ENCODE data around the gene UGT1A5.
"Not testable (repeated sequence)": the region's sequence is repeated elsewhere in the genome, so short reads cannot be mapped to it uniquely, and the experiment has no call there.

UGT1A5 gene

DNA sequence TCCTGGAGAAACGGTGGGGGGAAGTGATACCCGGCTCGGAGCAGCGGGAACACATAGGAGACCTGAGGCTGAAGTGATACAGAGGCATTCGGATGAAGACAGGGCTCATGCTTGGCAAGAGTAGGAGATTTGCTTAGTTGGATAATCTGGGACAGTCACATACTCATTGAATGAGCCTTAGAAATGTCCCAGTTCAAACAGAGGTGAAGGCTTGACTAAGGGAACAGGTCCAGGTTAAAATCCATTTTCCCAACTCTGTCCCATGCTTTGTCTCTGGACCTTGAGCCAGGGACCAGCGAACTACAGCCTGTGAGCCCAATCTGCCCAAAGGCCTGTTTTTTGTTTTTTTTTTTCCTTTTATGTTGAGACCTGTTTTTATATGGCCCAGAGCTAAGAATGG lies 18.7 kb upstream of the UGT1A5 start:
- DNase-seq (ENCODE audit: low read depth in 2 of 2), result no peak

- no peak for DNase-seq (ENCODE audit: low read depth in 2 of 2)
Measured at GRCh38 chr2:233698740-233699139, 14.0 kb upstream of the UGT1A5 start.

GRCh38 chr2:233699424-233700027 lies 13.2 kb upstream of the UGT1A5 start:
- no peak for DNase-seq (ENCODE audit: low read depth in 2 of 2)

DNA sequence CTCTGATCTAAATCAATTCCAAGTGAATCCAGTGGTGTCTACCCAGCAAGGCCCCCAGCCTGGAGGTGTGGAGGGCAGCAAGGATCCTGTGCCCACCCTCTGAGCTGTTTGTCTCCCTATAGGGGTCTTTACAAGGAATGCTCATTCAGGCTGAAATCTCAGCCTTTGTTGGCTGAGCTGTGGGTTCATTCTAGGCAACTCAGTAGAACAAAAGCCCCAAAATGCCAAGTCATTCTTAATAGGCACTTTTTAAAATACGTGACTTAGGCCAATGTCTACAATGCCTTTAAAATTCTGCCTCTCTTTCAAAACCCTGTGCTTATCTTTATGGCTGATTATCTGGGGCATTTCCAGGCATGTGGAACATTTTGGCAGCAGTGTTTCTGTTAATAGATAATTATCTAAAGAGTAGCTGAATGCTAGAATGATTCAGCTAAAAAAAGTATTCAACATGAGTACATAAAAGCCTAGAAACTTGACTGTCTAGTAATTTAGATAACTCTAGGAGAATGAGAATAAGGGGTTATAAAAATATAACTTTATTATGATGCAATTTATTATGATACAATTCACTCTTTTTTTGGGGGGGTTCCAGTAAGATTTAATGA lies 12.6 kb upstream of the UGT1A5 start:
- DNase-seq (ENCODE audit: low read depth in 2 of 2), result no peak

DNA sequence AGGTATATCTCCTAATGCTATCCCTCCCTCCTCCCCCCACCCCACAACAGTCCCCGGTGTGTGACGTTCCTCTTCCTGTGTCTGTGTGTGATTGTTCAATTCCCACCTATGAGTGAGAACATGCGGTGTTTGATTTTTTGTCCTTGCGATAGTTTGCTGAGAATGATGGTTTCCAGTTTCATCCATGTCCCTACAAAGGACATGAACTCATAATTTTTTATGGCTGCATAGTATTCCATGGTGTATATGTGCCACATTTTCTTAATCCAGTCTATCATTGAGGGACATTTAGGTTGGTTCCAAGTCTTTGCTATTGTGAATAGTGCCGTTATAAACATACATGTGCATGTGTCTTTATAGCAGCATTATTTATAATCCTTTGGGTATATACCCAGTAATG lies 11.9 kb upstream of the UGT1A5 start:
- not testable (repeated sequence) for DNase-seq (ENCODE audit: low read depth in 2 of 2)

DNA sequence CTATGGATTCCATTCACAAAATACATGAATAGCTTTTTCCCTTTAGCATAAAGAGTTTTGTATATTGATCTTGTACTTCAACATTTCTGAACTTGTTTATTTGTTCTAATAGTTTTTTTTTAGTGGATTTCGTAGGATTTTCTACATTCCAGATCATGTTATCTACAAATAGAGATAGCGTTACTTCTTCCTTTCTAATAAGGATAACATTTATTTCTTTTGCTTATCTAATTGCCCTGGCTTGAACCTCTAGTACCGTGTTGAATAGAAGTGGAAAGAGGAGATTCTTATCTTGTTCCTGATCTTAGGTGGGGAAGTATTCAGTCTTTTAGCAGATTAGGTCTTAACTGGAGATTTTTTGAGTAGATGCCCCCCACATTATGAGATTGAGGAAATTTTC lies 10.5 kb upstream of the UGT1A5 start:
- DNase-seq (ENCODE audit: low read depth in 2 of 2), result no peak

- DNase-seq (ENCODE audit: low read depth in 2 of 2), result no peak
Measured at GRCh38 chr2:233705911-233706506, 6.7 kb upstream of the UGT1A5 start.

DNA sequence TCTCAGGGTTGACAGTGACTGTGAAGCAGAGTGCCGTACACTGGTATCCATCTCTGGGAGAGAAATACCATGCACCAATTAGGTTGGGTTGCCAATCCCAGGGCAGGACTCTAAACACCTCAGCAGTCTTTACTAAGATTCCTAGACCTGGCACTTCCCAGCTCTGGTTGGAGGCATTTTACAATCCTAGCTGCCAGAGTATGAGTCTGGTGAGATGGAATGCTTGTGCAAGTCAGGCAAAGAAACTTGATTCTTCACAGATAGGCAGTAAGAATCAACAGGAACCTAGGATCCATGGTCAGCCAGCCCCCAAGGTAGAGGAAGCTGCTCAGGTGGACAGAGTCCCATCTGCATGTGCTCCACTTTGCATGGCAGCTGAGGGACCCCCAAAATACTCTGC lies 6.0 kb upstream of the UGT1A5 start:
- DNase-seq (ENCODE audit: low read depth in 2 of 2), result no peak

GRCh38 chr2:233707940-233708644 lies 4.6 kb upstream of the UGT1A5 start:
- DNase-seq (ENCODE audit: low read depth in 2 of 2), result no peak

- no peak for DNase-seq (ENCODE audit: low read depth in 2 of 2)
Measured at GRCh38 chr2:233708942-233709341, 3.8 kb upstream of the UGT1A5 start.

GRCh38 chr2:233711312-233712008 lies 1.2 kb upstream of the UGT1A5 start:
- DNase-seq (ENCODE audit: low read depth in 2 of 2), result peak; percentile 44 to 51

DNA sequence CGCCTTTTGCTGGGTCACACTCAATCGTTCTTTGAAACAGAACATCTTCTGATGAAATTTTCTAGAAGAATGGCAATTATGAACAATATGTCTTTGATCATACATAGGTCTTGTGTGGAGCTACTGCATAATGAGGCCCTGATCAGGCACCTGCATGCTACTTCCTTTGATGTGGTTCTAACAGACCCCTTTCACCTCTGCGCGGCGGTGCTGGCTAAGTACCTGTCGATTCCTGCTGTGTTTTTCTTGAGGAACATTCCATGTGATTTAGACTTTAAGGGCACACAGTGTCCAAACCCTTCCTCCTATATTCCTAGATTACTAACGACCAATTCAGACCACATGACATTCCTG lies 532 bp downstream of the UGT1A5 start:
- no peak for DNase-seq (ENCODE audit: low read depth in 2 of 2)

- DNase-seq (ENCODE audit: low read depth in 2 of 2), result no peak
Measured at GRCh38 chr2:233714121-233714520, 1.4 kb downstream of the UGT1A5 start.

GRCh38 chr2:233718552-233718951 lies 5.8 kb downstream of the UGT1A5 start, which contains the start of gene UGT1A4:
TSS of gene UGT1A4 (plus strand) at chr2:233718736. CDS start at chr2:233718821, 85 bp downstream.
- no peak for DNase-seq (ENCODE audit: low read depth in 2 of 2)

DNA sequence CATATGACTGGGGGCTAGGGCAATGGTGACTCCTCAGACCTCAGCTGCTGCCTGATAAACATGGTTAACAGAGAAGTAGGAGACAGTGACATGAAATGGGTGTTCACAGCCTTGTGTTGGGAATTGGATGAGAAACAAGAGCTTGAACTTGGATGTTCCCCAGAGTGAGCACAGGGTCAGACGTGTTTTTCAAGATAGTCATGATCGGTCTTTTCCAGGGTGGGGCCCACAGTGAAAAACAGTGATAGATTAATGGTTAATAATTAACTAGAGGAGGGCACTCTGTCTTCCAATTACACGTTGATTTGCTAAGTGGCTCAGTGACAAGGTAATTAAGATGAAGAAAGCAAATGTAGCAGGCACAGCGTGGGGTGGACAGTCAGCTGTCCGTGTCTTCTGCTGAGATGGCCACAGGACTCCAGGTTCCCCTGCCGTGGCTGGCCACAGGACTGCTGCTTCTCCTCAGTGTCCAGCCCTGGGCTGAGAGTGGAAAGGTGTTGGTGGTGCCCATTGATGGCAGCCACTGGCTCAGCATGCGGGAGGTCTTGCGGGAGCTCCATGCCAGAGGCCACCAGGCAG lies 16.1 kb downstream of the UGT1A5 start, which contains the start of gene UGT1A3:
UGT1A3 (plus strand) TSS at position 320 of the 579 bp plus-strand sequence; CDS start at position 405, 85 bp downstream.
- DNase-seq (ENCODE audit: low read depth in 2 of 2), result no peak

- DNase-seq (ENCODE audit: low read depth in 2 of 2), result not testable (repeated sequence)
Measured at GRCh38 chr2:233736868-233737653, 24.4 kb downstream of the UGT1A5 start.

DNA sequence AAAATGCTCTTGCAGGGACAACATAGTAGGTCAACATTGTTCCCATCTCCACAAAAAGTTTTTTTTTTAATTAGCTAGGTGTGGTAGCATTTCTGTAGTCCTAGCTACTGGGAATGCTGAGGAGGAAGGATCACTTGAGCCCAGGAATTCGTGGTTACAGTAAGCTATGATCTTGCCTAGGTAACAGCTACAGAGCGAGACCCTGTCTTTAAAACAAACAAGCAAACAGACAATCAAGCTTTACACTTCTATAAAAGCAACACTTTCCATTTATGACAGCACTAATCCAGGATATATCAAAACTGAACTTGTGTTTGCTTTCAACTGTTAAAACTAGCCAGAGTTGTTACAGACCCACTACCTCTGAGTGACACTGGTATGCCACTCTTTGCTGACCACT lies 28.2 kb downstream of the UGT1A5 start:
- DNase-seq (ENCODE audit: low read depth in 2 of 2), result no peak

GRCh38 chr2:233743464-233744259 lies 31.0 kb downstream of the UGT1A5 start:
- no peak for DNase-seq (ENCODE audit: low read depth in 2 of 2)

DNA sequence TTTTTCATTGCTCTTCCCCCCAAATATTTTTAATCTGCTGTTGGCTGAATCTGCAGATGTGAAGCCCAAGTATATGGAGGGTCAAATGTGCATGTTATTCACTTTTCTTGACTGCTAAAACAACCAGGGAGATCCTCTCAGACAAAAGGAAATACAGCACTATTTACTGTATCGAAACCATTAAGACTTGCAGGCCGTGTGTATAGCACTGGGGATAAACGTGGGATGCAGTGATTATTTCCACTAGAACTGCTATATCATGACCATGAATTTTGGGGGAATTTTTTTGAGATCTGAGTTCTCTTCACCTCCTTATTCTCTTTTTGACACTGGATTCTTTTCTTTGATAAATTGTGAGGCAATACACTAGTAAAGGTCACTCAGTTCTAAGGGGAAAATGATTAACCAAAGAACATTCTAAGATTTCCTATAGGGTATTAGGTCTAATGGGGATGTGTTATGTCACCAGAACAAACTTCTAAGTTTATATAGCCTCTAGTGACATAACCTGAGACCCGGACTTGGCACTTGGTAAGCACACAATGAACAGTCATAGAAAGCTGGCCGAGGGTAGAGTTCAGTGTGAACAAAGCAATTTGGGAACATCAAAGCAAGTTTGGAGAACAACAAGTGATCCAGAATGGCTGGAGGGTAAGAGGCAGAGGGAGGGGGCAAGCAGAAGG lies 32.5 kb downstream of the UGT1A5 start:
- no peak for DNase-seq (ENCODE audit: low read depth in 2 of 2)
